ENCODE results near the gene PDE1A.

PDE1A gene

GRCh38 chr2:182181381-182181780 lies 245.5 kb downstream of the PDE1A start:
- no peak for TF ChIP-seq CTCF (IDR thresholded peaks at IDR 0.05; ENCODE audit: poor library complexity, severe bottlenecking)
- no peaks in the 10 kb centered on the region for H3K36me3 ChIP-seq (ENCODE audit: low read depth)
- no peak overlapping the region for H3K4me3 ChIP-seq (ENCODE audit: severe bottlenecking)
- no peaks in the 10 kb centered on the region for H3K27me3 ChIP-seq (ENCODE audit: insufficient read depth, poor library complexity, severe bottlenecking)
- ATAC-seq (ENCODE audit: low read depth) (no peak), DNase-seq (ENCODE audit: low spot score) (no peak)
- H3K9me3 ChIP-seq (ENCODE audit: severe bottlenecking) = no peaks in the 10 kb centered on the region
- H3K4me1 ChIP-seq (ENCODE audit: insufficient read depth, poor library complexity, severe bottlenecking) = no peaks in the 10 kb centered on the region
- no peak overlapping the region for H3K27ac ChIP-seq (ENCODE audit: poor library complexity, severe bottlenecking)

GRCh38 chr2:182179176-182179575 lies 247.7 kb downstream of the PDE1A start:
- H3K27ac ChIP-seq (ENCODE audit: poor library complexity, severe bottlenecking) = no peak overlapping the region
- H3K4me1 ChIP-seq (ENCODE audit: insufficient read depth, poor library complexity, severe bottlenecking) = no peaks in the 10 kb centered on the region
- TF ChIP-seq CTCF (IDR thresholded peaks at IDR 0.05; ENCODE audit: poor library complexity, severe bottlenecking) = no peak
- H3K27me3 ChIP-seq (ENCODE audit: insufficient read depth, poor library complexity, severe bottlenecking) = no peaks in the 10 kb centered on the region
- H3K9me3 ChIP-seq (ENCODE audit: severe bottlenecking) = no peaks in the 10 kb centered on the region
- ATAC-seq (ENCODE audit: low read depth) (no peak), DNase-seq (ENCODE audit: low spot score) (no peak)
- no peaks in the 10 kb centered on the region for H3K36me3 ChIP-seq (ENCODE audit: low read depth)
- no peak overlapping the region for H3K4me3 ChIP-seq (ENCODE audit: severe bottlenecking)

- Histone ChIP-seq H3K9me3 (ENCODE audit: severe bottlenecking) (no peaks in the 10 kb centered on the region), H3K4me3 (ENCODE audit: severe bottlenecking) (no peak overlapping the region), H3K27me3 (ENCODE audit: insufficient read depth, poor library complexity, severe bottlenecking) (no peaks in the 10 kb centered on the region), H3K27ac (ENCODE audit: poor library complexity, severe bottlenecking) (no peak overlapping the region), H3K36me3 (ENCODE audit: low read depth) (no peaks in the 10 kb centered on the region), H3K4me1 (ENCODE audit: insufficient read depth, poor library complexity, severe bottlenecking) (no peaks in the 10 kb centered on the region)
- DNase-seq (ENCODE audit: low spot score) = no peak
- TF ChIP-seq CTCF (IDR thresholded peaks at IDR 0.05; ENCODE audit: poor library complexity, severe bottlenecking) = no peak
- no peak for ATAC-seq (ENCODE audit: low read depth)
Observed at GRCh38 chr2:182173944-182174622, 252.8 kb downstream of the PDE1A start.

GRCh38 chr2:182170341-182170740 lies 256.5 kb downstream of the PDE1A start:
- H3K4me1 ChIP-seq (ENCODE audit: insufficient read depth, poor library complexity, severe bottlenecking) = no peaks in the 10 kb centered on the region
- no peak overlapping the region for H3K4me3 ChIP-seq (ENCODE audit: severe bottlenecking)
- H3K27me3 ChIP-seq (ENCODE audit: insufficient read depth, poor library complexity, severe bottlenecking) = no peaks in the 10 kb centered on the region
- no peak for TF ChIP-seq CTCF (IDR thresholded peaks at IDR 0.05; ENCODE audit: poor library complexity, severe bottlenecking)
- no peaks in the 10 kb centered on the region for H3K9me3 ChIP-seq (ENCODE audit: severe bottlenecking)
- ATAC-seq (ENCODE audit: low read depth) (no peak), DNase-seq (ENCODE audit: low spot score) (no peak)
- H3K36me3 ChIP-seq (ENCODE audit: low read depth) = no peaks in the 10 kb centered on the region
- H3K27ac ChIP-seq (ENCODE audit: poor library complexity, severe bottlenecking) = no peak overlapping the region

- no peak overlapping the region for H3K27ac ChIP-seq (ENCODE audit: poor library complexity, severe bottlenecking)
- DNase-seq (ENCODE audit: low spot score) = no peak
Observed at GRCh38 chr2:182167882-182168281, 259.0 kb downstream of the PDE1A start.

More at GRCh38 chr2:182167882-182168281, 259.0 kb downstream of the PDE1A start:
- Histone ChIP-seq H3K27me3 (ENCODE audit: insufficient read depth, poor library complexity, severe bottlenecking) (no peaks in the 10 kb centered on the region), H3K9me3 (ENCODE audit: severe bottlenecking) (no peaks in the 10 kb centered on the region), H3K4me3 (ENCODE audit: severe bottlenecking) (no peak overlapping the region), H3K36me3 (ENCODE audit: low read depth) (no peaks in the 10 kb centered on the region), H3K4me1 (ENCODE audit: insufficient read depth, poor library complexity, severe bottlenecking) (no peaks in the 10 kb centered on the region)
- no peak for TF ChIP-seq CTCF (IDR thresholded peaks at IDR 0.05; ENCODE audit: poor library complexity, severe bottlenecking)
- ATAC-seq (ENCODE audit: low read depth) = no peak
